ENCODE data around the gene ISLR.

GRCh38 chr15:74209560-74209958 lies 36.0 kb downstream of the ISLR start:
- no peak for TF ChIP-seq CTCF (IDR thresholded peaks at IDR 0.05; ENCODE audit: low read depth, low read length, missing input control)
- no peak for TF ChIP-seq NR2F2 (IDR thresholded peaks at IDR 0.05)
- no peak for TF ChIP-seq TAF1 (conservative IDR thresholded peaks at IDR 0.05)
- TF ChIP-seq ZBTB33 (IDR thresholded peaks at IDR 0.05): no peak
- no peak for TF ChIP-seq SP1 (IDR thresholded peaks at IDR 0.05)
- no peak for TF ChIP-seq REST (IDR thresholded peaks at IDR 0.05)
- no peak for TF ChIP-seq MAX (IDR thresholded peaks at IDR 0.05)
- TF ChIP-seq EGR1 (IDR thresholded peaks at IDR 0.05; ENCODE audit: low read depth in 2 of 2): no peak
